ENCODE data around the gene SDSL.

The SDSL gene

GRCh38 chr12:113469224-113469948, 47.2 kb downstream of the SDSL start:
- DNase-seq (ENCODE audit: low spot score) = no peak

DNA sequence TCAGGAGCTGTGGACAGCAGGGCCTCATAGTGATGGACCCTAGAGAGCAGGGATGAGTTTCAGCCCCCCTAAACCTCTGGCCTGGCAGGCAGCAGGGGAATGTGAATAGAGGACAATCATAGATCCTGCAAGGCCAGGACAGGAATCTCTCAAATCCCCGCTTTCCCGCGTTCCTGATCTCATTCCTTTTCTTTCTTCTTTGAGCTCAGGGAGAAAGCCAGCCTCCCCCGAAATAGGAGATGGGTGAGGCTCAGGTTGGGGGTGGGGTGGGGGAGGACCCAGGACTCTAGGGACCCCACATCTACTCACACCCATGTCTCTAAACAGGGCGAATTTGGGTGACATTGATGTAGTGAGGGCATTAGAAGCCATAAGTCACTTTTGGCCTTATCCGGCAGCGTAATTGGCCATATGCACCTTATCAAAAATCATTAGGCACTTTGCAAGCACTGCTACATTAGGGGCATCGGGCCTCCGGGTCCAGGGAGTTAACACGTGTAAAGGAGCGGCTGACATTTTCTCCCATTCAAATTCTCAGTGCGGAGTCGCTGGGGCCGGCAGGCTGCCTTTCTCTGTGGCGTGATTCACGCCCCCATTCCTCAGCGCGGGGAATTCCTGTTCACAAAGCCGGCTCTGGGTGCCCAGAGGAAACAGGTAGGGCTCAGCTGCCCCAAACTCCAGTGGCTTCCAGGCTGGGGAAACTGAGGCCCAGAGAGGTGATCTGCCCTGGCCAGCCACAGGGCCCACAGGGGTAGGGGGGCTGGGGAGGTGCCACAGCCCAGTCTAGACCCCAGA, 48.0 kb downstream of the SDSL start:
- DNase-seq (ENCODE audit: low spot score) = no peak

GRCh38 chr12:113470871-113471618, 48.9 kb downstream of the SDSL start:
- no peak for DNase-seq (ENCODE audit: low spot score)

DNA sequence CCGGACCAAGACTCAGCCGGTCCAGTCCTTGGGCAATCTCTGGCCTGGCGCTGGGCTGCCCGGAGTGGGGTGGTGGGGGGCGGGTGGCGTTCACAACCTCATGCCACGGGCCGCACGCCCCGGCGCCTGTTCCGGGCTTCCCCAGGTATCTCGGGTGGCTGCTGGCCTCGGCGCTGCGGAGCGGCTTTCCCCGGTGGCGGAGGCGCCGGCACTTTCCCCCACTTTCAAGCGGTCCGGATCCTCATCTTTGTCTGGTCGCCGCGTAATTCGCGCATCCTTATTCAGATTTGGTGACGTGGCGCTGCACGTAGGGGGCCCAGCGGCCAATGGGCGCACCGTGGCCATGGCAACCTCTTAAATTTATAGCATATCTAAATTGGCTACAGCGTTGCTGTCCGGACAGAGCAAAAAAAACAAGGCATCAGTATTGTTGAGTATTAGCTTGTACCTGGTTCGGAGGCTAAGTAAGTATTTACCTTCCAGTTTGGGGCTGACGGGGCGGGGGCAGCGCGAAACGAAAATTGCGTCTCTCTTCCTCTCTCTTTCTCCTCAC, 49.5 kb downstream of the SDSL start, which contains the start of gene LHX5:
Gene LHX5 (minus strand): TSS at position 253 of the 553 bp plus-strand sequence. CDS start 373 bp downstream, outside the sequence.
- DNase-seq (ENCODE audit: low spot score) = no peak

GRCh38 chr12:113472191-113473121, 50.3 kb downstream of the SDSL start:
- no peak for DNase-seq (ENCODE audit: low spot score)

GRCh38 chr12:113473400-113473799, 51.2 kb downstream of the SDSL start:
- no peak for DNase-seq (ENCODE audit: low spot score)

GRCh38 chr12:113473942-113474341, 51.8 kb downstream of the SDSL start:
- no peak for DNase-seq (ENCODE audit: low spot score)

GRCh38 chr12:113474635-113475436, 52.7 kb downstream of the SDSL start:
- no peak for DNase-seq (ENCODE audit: low spot score)

- DNase-seq (ENCODE audit: low spot score) = no peak
These were observed 53.4 kb downstream of the SDSL start for GRCh38 chr12:113475451-113476175.

DNA sequence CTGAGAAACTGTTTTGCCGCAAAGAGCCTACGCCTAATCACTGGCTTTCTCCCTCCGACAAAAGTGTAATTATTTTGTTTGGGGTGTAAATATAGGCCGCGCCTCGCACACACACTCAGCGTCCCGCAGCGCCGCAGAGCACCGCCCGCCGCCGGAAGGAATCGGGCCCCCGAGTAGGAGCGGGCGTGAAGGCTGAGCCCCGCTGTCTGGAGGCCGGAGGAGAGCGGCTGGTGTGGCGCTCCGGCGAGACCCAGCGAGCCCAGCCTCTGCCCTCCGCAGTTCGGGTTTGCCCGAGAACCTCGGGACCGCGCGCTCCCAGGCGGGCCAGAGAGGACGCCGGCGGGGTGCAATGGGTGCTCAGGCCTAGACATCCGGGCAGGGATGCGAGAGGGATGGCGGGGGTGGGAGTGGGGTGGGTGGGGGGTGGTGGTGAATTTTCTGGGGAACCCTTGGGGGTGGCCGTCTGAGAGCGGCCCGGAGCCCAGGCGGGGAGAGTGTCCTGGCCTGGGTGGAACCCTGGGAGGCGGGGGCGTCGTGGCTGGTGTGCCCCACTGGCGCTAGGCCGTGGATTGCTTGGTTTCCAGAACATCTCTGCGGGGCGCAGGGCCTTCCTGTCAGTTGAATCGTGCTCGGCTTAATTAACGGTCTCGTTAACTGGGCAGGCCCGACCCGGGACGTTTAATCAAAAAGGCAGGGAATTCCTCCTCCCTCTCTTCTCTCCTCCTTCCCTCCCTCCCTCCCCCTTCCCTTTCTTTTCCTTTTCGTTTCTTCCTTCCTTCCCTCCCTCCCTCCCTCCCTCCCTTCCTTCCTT, 54.2 kb downstream of the SDSL start:
- no peak for DNase-seq (ENCODE audit: low spot score)

GRCh38 chr12:113477171-113477841, 55.1 kb downstream of the SDSL start:
- DNase-seq (ENCODE audit: low spot score) = no peak

DNA sequence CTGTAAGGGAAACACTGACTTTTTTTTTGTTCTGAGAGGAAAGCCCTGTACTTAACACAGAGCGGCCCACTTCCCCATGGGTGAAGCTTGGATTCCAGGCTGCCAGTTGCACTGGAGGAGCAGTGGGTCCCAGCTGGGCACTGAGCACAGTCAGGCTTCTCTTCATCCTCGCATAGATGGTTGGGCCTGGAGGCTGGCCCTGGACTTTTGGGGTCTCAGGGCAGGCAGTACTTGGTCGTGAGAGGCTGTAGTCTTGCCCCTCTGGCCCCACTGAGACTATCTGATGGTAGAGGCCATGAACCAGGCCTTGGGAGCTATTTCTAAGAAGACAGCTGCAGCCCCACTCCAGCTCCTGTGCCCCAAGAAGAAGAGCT, 55.6 kb downstream of the SDSL start:
- no peak for DNase-seq (ENCODE audit: low spot score)

DNA sequence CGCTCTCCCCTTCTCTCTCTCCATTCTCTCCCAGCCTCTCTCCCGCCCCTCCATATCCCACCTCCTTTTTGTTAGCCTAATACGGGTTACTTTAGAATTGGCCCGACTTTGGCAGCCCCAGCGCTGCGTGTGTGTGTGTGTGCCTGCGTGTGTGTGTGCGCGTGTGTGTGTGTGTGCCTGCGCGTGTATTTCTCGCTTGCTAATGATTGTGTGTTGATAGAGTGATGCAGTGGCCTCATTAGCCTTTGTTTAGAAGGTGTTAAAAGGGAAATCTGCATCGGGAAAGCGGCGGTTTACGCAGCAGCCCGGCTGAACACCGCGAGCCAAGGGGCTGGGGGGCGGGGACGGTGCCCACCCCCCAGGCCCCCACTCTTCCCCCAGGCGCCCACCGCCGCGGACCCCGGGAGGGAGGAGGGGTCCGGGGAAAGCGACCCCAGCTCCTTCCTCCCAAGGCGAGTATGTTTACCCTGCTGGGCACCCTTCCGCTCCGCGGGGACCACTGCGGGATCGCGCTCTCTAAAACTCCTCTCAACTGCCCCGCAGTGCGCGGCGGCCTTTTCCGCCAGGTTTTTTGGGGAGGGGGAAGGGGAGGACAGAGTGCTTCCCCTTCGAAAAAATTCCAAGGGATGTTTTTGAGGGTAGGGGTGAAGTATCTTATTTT, 56.3 kb downstream of the SDSL start:
- no peak for DNase-seq (ENCODE audit: low spot score)

- DNase-seq (ENCODE audit: low spot score) = no peak
These were observed 57.0 kb downstream of the SDSL start for GRCh38 chr12:113479216-113479589.

DNA sequence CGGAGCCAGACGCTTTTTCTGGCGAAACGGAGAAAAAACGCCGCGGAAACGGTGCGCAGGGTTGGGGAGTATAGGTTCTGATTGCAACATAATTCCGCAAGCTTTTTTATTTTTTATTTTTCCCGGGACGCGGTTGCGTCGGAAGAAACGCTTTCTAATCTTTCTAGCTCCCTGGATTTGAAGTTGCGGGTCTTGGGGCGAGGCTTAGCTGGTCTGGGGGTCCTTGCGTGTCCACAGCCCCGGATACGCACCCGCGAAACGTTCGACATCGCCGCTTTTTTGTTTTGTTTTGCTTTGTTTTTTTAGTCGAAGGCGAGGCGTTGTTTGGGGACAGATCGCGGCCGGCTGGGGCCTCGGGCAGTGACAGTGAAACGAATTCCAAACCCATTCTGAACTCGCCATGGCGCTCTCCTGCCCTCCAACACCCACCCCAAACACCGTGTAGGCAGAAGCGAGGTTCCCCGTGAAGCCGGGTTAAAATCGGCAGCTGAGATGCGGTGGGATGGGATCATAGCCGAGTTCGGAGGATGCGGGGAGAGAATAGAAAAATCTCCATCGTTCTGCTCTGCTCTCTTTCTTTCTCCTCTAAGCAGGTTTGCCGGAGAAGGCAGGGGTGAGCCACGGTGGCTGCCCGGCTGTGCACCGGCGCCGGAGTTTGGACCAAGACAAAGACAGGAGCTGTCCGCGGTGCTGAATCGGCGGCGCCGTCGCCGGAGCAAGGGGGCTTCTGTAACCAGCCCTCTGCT, 57.6 kb downstream of the SDSL start:
- DNase-seq (ENCODE audit: low spot score) = no peak

DNA sequence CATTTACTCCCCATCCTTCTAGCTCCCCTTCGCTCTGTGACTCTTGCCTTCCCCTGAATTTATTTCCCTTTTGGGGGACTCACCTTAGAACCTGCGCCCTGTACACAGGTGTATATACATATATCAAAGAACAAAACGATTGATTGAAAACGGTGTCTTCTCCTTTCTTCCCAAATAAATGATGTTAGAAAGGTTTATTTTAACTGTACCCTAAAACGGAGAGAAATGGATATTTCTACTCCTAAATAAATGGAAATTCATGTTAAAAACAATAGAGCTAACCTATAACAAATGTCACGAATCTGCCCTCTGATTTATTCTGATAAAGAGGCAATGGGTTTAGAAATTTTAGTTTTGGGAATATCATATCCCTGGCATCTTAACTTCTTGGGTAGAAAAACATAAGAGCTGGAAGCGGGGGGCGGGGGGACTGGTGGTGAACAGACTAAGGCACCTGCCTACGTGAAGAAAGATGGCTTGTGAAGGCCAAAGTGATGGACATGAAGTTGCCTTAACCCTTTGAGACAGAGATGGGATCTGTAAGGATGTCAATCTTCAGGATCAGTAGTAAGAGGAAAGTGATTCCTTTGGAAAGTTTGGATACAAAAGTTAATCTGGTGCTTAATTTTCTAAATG, 58.3 kb downstream of the SDSL start:
- DNase-seq (ENCODE audit: low spot score) = no peak

- no peak for DNase-seq (ENCODE audit: low spot score)
These were observed 60.2 kb downstream of the SDSL start for GRCh38 chr12:113482334-113482733.

All from CD4-positive, alpha-beta T cell treated with Interleukin-6 at 100 ng/mL for 8 hours (primary cell).